CD14-positive monocyte (primary cell): ENCODE data around the gene PLCH1. TPM values are rescaled to one million over a fixed set of nuclear protein-coding genes. Genes with fewer than 3 reads are reported as not detected.
A peak's percentile ranks its signal among the peaks of the same experiment; 100 is the strongest.

Experiments used
- DNase-seq, 3 donors: peaks; one replicate each; pipeline ENCODE4 v3.0.0-alpha.2; 2011 to 2022
- H2AFZ ChIP-seq: 2 replicates; pipeline ENCODE4 v1.6.0; 2012; ENCODE audit warnings: mild to moderate bottlenecking, low read depth, low read length, inconsistent platforms; ENCODE audit not compliant: insufficient read depth, poor library complexity, severe bottlenecking
- H3K27ac ChIP-seq, 2 donors: 1 replicate in 1 of 2; 2 replicates in 1 of 2; pipeline ENCODE4 v1.5.1; 2012 to 2013; ENCODE audit warnings: low read length in 2 of 2, control low read depth in 1 of 2, inconsistent platforms in 1 of 2, low read depth in 1 of 2, mild to moderate bottlenecking in 1 of 2
- H3K27me3 ChIP-seq, 2 donors: one replicate each; pipeline versions ENCODE4 v1.6.0 to v1.6.1; 2011 to 2013; ENCODE audit warnings: low read length in 2 of 2; ENCODE audit not compliant: control insufficient read depth in 2 of 2, insufficient read depth in 2 of 2
- H3K36me3 ChIP-seq, 2 donors: replicated peaks in 1 of 2; 1 replicate in 1 of 2; 2 replicates in 1 of 2; pipeline versions ENCODE4 v1.5.1 to v1.6.1; 2012 to 2013; ENCODE audit warnings: low read length in 2 of 2, control low read depth in 1 of 2, inconsistent platforms in 1 of 2, mild to moderate bottlenecking in 1 of 2; ENCODE audit not compliant: insufficient read depth in 2 of 2, control insufficient read depth in 1 of 2
- H3K4me1 ChIP-seq, 2 donors: 1 replicate in 1 of 2; 2 replicates in 1 of 2; pipeline versions ENCODE4 v1.5.1 to v1.6.1; 2012 to 2013; ENCODE audit warnings: low read length in 2 of 2, control low read depth in 1 of 2, inconsistent platforms in 1 of 2, mild to moderate bottlenecking in 1 of 2, moderate library complexity in 1 of 2; ENCODE audit not compliant: insufficient read depth in 2 of 2, control insufficient read depth in 1 of 2
- H3K4me2 ChIP-seq: replicated peaks from 2 replicates; pipeline ENCODE3; 2012; ENCODE audit warnings: low read length, moderate library complexity, mild to moderate bottlenecking; ENCODE audit not compliant: poor library complexity, severe bottlenecking; ENCODE audit errors: extremely low read depth
- H3K4me3 ChIP-seq, 3 experiments: fragments of 200-600 bp in 1 of 3; sonication (generic) in 1 of 3; replicated peaks in 1 of 3; 1 replicate in 2 of 3; 2 replicates in 1 of 3; pipeline ENCODE4 v1.5.1; 2011 to 2013; ENCODE audit warnings: low read length in 3 of 3, mild to moderate bottlenecking in 3 of 3, control low read depth in 2 of 3, low read depth in 2 of 3, inconsistent platforms in 1 of 3, moderate library complexity in 1 of 3
- H3K79me2 ChIP-seq: 2 replicates; pipeline ENCODE4 v1.6.0; 2012; ENCODE audit warnings: mild to moderate bottlenecking, control low read depth, inconsistent platforms, low read length, moderate library complexity; ENCODE audit not compliant: insufficient read depth
- H3K9ac ChIP-seq: 2 replicates; pipeline ENCODE4 v1.6.0; 2017; ENCODE audit warnings: low read length, mild to moderate bottlenecking; ENCODE audit not compliant: insufficient read depth, poor library complexity, severe bottlenecking
- H3K9me3 ChIP-seq, 2 donors: replicated peaks in 1 of 2; 1 replicate in 1 of 2; 2 replicates in 1 of 2; pipeline versions ENCODE4 v1.5.1 to v1.6.1; 2012 to 2013; ENCODE audit warnings: low read length in 2 of 2, control low read depth in 1 of 2; ENCODE audit not compliant: control insufficient read depth in 1 of 2, insufficient read depth in 1 of 2
- H4K20me1 ChIP-seq: 2 replicates; pipeline ENCODE4 v1.6.0; 2012; ENCODE audit warnings: mild to moderate bottlenecking, low read length, control low read depth, moderate library complexity; ENCODE audit not compliant: insufficient read depth
- H3K27ac Mint-ChIP-seq, 7 donors: one replicate each; pipeline ENCODE4 v1.8.0; 2020; ENCODE audit warnings: mild to moderate bottlenecking in 7 of 7, mixed read lengths in 7 of 7, moderate library complexity in 6 of 7, inconsistent platforms in 2 of 7
- H3K27me3 Mint-ChIP-seq, 3 donors: one replicate each; pipeline ENCODE4 v1.8.0; 2021 to 2022; ENCODE audit warnings: low read depth in 3 of 3, mild to moderate bottlenecking in 3 of 3, mixed read lengths in 3 of 3, moderate library complexity in 3 of 3, inconsistent platforms in 1 of 3
- H3K36me3 Mint-ChIP-seq, 2 donors: one replicate each; pipeline ENCODE4 v1.8.0; 2020; ENCODE audit warnings: mixed read lengths in 2 of 2, inconsistent platforms in 1 of 2, mild to moderate bottlenecking in 1 of 2
- H3K4me1 Mint-ChIP-seq: one replicate; pipeline ENCODE4 v1.8.0; 2020; ENCODE audit warnings: mild to moderate bottlenecking, mixed read lengths
- H3K4me3 Mint-ChIP-seq, 2 donors: one replicate each; pipeline ENCODE4 v1.8.0; 2020; ENCODE audit warnings: mild to moderate bottlenecking in 2 of 2, mixed read lengths in 2 of 2, moderate library complexity in 1 of 2
- H3K9me3 Mint-ChIP-seq, 7 donors: one replicate each; pipeline ENCODE4 v1.8.0; 2020 to 2022; ENCODE audit warnings: mixed read lengths in 7 of 7, mild to moderate bottlenecking in 6 of 7, moderate library complexity in 6 of 7, inconsistent platforms in 2 of 7
- WGBS: methylation state at CpG from one replicate; pipeline ENCODE4 v1.1.5; 2013; ENCODE audit warnings: missing lambda C conversion rate; ENCODE audit not compliant: insufficient coverage; 5-methylcytosine and 5-hydroxymethylcytosine counted together
- intact Hi-C, 2 donors: fragments of 100-400 bp; cut with micrococcal nuclease; formaldehyde crosslinking; loops; one replicate each; pipeline versions ENCODE4 v1.15.0 to v1.15.1; 2023
- polyA plus RNA-seq, 3 donors: library from polyadenylated mRNA; depleted of rRNA in 1 of 3; unstranded in 2 of 3; stranded (reverse) in 1 of 3; fragments of 300-500 nt in 2 of 3; fragments of >200 nt in 1 of 3; fragmentation: Illumina TruSeq in 2 of 3; gene quantifications; 1 replicate in 2 of 3; 2 replicates in 1 of 3; pipeline ENCODE4 v1.2.3, GENCODE V29; 2012 to 2021
- TF ChIP-seq, protein P1 (sequence below): fragments of 200-600 bp; IDR thresholded peaks from one replicate; pipeline ENCODE4 v1.8.0; 2022; ENCODE audit warnings: antibody characterized with exemption, mild to moderate bottlenecking

The PLCH1 gene
- polyA plus RNA-seq, 3 donors = not detected

DNA sequence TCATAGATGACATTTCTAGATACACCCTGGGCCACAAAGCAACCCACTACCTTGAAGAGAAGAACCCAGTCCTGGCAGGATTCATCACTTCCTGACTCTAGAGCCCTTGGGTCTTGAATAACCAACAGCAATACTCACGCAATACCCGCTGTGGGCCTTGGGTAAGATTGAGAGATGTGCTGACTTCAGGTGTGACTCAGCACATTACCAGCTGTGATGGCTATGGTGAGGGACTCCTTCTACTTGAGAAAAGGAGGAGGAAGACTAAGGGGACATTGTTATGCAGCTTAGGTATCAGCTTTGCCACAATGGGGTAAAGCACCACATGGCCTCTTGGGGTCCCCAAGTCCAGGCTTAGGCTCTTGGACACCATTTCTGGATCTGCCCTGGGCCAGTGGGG, 46.3 kb upstream of the PLCH1 start:
- intact Hi-C loops = no loop called here

DNA sequence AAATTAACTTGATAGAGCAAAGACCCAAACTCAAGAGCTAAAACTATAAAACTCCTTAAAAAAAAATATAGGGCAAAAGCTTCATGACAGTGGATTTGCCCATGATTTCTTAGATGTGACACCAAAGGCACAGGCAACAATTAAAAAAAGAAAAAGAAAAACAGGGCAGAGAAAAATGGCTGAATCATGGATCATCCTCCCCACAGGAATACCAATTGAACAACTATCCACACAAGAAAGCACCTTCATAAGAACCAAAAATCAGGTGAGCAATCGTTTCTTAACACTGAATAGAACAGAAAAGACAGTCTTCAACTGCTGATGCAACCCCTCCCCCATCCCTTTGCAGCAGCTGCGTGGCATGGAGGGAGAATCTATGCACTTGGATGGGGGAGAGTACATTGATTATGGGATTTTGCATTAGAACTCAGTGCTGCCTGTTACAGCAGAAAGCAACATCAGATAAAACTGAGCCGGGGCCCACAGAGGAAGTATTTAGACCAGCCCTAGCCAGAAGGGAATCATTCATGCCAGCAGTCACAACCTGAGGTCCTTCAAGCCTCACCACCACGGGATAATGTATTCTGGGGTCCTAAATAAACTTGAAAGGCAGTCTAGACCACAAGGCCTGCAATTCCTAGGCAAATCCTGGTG, 45.5 kb upstream of the PLCH1 start:
- Histone ChIP-seq H3K4me3 (no peak overlapping the region), H3K36me3 (no peaks in the 10 kb centered on the region), H2AFZ (no peak overlapping the region), H3K4me1 (no peaks in the 10 kb centered on the region), H3K9me3 (peaks cover 0 to 3% of the 10 kb centered on the region in 2 donors), H3K27ac (no peak overlapping the region), H3K27me3 (no peaks in the 10 kb centered on the region), H3K79me2 (no peaks in the 10 kb centered on the region), H3K9ac (no peak overlapping the region), H4K20me1 (no peaks in the 10 kb centered on the region), H3K4me2 (no peak overlapping the region)
- TF ChIP-seq, protein P1, sequence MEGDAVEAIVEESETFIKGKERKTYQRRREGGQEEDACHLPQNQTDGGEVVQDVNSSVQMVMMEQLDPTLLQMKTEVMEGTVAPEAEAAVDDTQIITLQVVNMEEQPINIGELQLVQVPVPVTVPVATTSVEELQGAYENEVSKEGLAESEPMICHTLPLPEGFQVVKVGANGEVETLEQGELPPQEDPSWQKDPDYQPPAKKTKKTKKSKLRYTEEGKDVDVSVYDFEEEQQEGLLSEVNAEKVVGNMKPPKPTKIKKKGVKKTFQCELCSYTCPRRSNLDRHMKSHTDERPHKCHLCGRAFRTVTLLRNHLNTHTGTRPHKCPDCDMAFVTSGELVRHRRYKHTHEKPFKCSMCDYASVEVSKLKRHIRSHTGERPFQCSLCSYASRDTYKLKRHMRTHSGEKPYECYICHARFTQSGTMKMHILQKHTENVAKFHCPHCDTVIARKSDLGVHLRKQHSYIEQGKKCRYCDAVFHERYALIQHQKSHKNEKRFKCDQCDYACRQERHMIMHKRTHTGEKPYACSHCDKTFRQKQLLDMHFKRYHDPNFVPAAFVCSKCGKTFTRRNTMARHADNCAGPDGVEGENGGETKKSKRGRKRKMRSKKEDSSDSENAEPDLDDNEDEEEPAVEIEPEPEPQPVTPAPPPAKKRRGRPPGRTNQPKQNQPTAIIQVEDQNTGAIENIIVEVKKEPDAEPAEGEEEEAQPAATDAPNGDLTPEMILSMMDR = no peak
- Mint-ChIP-seq H3K9me3 (peaks cover 2 to 9% (median 5%) of the 10 kb centered on the region in 7 donors), H3K4me1 (peaks cover 11% of the 10 kb centered on the region), H3K4me3 (no peak overlapping the region), H3K36me3 (peaks cover 1 to 7% of the 10 kb centered on the region in 2 donors), H3K27ac (no peak overlapping the region), H3K27me3 (peaks cover 0 to 1% (median 1%) of the 10 kb centered on the region in 3 donors)
- intact Hi-C loops = no loop called here
- no peak for DNase-seq
- WGBS = no CpG with 5 or more reads among the region's 4 CpGs

More for the DNA sequence above, 46.3 kb upstream of the PLCH1 start:
- Histone ChIP-seq H3K9ac (no peak overlapping the region), H2AFZ (no peak overlapping the region), H4K20me1 (no peaks in the 10 kb centered on the region), H3K27me3 (no peaks in the 10 kb centered on the region), H3K36me3 (no peaks in the 10 kb centered on the region), H3K79me2 (no peaks in the 10 kb centered on the region), H3K4me1 (no peaks in the 10 kb centered on the region), H3K27ac (no peak overlapping the region), H3K4me3 (no peak overlapping the region), H3K4me2 (no peak overlapping the region), H3K9me3 (peaks cover 0 to 3% of the 10 kb centered on the region in 2 donors)
- peak in 2 of 3 donors; percentile 3 to 8 for DNase-seq
- Mint-ChIP-seq H3K4me1 (peaks cover 7% of the 10 kb centered on the region), H3K4me3 (no peak overlapping the region), H3K36me3 (peaks cover 1 to 7% of the 10 kb centered on the region in 2 donors), H3K9me3 (peaks cover 2 to 9% (median 5%) of the 10 kb centered on the region in 7 donors), H3K27ac (peak overlapping the region in 1 of 7 donors; percentile 55), H3K27me3 (peaks cover 0 to 1% (median 1%) of the 10 kb centered on the region in 3 donors)
- TF ChIP-seq, protein P1 = no peak
- 65% methylated on average over 2 of the region's 2 CpGs for whole genome bisulfite sequencing
